Aorta (tissue), 5 donors: ENCODE data around the gene PAN3. TPM values are rescaled to one million over a fixed set of nuclear protein-coding genes. Genes with fewer than 3 reads are reported as not detected.

Experiments used
- ATAC-seq: fragments of 200-7000 bp; cut with Tn5 transposase; one replicate; pipeline ENCODE4 v1.9.1; 2022; ENCODE audit warnings: moderate library complexity; ENCODE audit not compliant: low FRiP score
- DNase-seq, 2 donors: peaks; one replicate each; pipeline ENCODE4 v3.0.0-alpha.2; 2020
- H3K27ac ChIP-seq, 2 donors: one replicate each; pipeline ENCODE4 v1.5.1; 2013; ENCODE audit warnings: low read length in 2 of 2, mild to moderate bottlenecking in 2 of 2, moderate library complexity in 2 of 2, control low read depth in 1 of 2, inconsistent platforms in 1 of 2, low read depth in 1 of 2
- H3K27me3 ChIP-seq, 2 donors: one replicate each; pipeline ENCODE4 v1.6.1; 2013; ENCODE audit warnings: control low read depth in 1 of 2, low read length in 1 of 2, mild to moderate bottlenecking in 1 of 2, moderate library complexity in 1 of 2; ENCODE audit not compliant: insufficient read depth in 2 of 2, control insufficient read depth in 1 of 2
- H3K36me3 ChIP-seq, 2 donors: one replicate each; pipeline ENCODE4 v1.6.1; 2013; ENCODE audit warnings: control low read depth in 1 of 2, low read length in 1 of 2, mild to moderate bottlenecking in 1 of 2; ENCODE audit not compliant: insufficient read depth in 2 of 2, control insufficient read depth in 1 of 2
- H3K4me1 ChIP-seq, 2 donors: one replicate each; pipeline ENCODE4 v1.6.1; 2013; ENCODE audit warnings: low read length in 2 of 2, control low read depth in 1 of 2, mild to moderate bottlenecking in 1 of 2, moderate library complexity in 1 of 2; ENCODE audit not compliant: insufficient read depth in 2 of 2, control insufficient read depth in 1 of 2
- H3K4me3 ChIP-seq, 2 donors: one replicate each; pipeline ENCODE4 v1.5.1; 2013; ENCODE audit warnings: low read length in 2 of 2, control low read depth in 1 of 2, mild to moderate bottlenecking in 1 of 2
- H3K9me3 ChIP-seq: one replicate; pipeline ENCODE4 v1.6.1; 2013; ENCODE audit warnings: mild to moderate bottlenecking, low read length; ENCODE audit not compliant: control insufficient read depth
- WGBS, 2 donors: extraction: QIAGEN DNeasy Blood & Tissue Kit; methylation state at CpG; one replicate each; pipeline ENCODE4 v1.1.7; 2013; 5-methylcytosine and 5-hydroxymethylcytosine counted together
- intact Hi-C, 2 donors: fragments of 100-400 bp; cut with DNase I; formaldehyde crosslinking; loops; one replicate each; pipeline versions ENCODE4 v1.14.2 to v1.15.0; 2022
- polyA plus RNA-seq, 2 donors: library from polyadenylated mRNA; stranded (reverse); fragments of 200-250 nt; gene quantifications; one replicate each; pipeline ENCODE4 v1.2.3, GENCODE V29; 2013
- total RNA-seq, 2 donors: library from RNA; stranded (reverse); fragmentation: NEBNext Ultra II Directional; extraction: Animal tissue kit (Norgen Biotek cat#: 25700); gene quantifications; one replicate each; pipeline ENCODE4 v1.2.1, GENCODE V29; 2021
- donor health status: healthy with polysubstance abuse.
- donor health status: Bipolar disorder and iron deficiency.
- donor health status: DM: no; HTN: no; CAD: no.
- donor health status: DM: no; HTN: no; CAD: no.
- donor health status: DM: yes; HTN: yes; CAD: no.

The PAN3 gene
- total and polyA plus RNA-seq, 4 donors = 4.0 to 49.2 (median 26.5) TPM

DNA sequence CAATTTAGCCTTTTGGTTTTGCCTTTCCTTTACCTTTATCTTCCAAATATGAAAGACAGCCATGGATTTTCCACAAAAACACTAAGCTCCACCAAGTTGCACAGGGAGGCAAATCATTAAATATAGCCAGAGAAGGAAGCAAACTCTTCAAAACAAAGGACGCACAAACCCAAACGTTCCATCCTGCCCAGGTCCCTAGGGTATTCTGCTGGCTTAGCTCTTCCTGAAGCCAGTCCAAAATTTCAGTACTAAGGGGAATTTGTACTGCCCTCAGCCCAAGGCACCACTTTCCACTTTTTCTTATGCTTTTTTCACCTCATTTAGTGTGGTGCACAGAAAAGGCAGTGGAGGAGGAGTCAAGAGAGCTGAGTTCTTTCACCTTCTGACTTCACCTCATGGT is 186.7 kb downstream of the PAN3 start:
- DNase-seq (no peak), ATAC-seq (no peak)
- 0 to 6% methylated on average over 2 of the region's 2 CpGs for WGBS, 2 donors
- intact Hi-C loops = loop anchor here (2.0 to 10.0 kb wide), 2 partner anchors 312 to 470 kb away; no protein-coding TSS in a partner anchor
- H3K27me3 ChIP-seq = peaks cover 0 to 2% of the 10 kb centered on the region in 2 donors
- no peak overlapping the region for H3K4me3 ChIP-seq
- H3K27ac ChIP-seq = no peak overlapping the region
- H3K9me3 ChIP-seq = no peaks in the 10 kb centered on the region
- no peaks in the 10 kb centered on the region for H3K36me3 ChIP-seq
- no peaks in the 10 kb centered on the region for H3K4me1 ChIP-seq

DNA sequence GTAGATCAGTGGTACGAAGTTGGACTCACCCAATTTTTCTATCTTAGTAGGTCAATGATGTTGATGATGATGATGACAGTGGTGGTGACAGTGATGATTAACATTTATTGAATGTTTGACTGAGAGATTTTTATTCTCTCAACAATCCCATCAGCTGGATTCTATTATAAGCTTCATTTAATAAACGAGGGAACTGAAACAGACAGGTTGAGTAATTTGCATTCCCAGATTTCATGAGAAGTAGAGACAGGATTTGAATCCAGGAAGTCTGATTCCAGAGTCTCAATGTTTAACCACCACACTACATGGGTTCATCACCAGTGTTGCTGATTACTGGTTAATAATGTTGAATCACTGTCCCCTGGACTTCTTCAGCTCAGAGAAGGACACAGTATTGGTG is 187.7 kb downstream of the PAN3 start:
- DNase-seq (no peak), ATAC-seq (no peak)
- no peaks in the 10 kb centered on the region for H3K36me3 ChIP-seq
- peaks cover 0 to 2% of the 10 kb centered on the region in 2 donors for H3K27me3 ChIP-seq
- no peaks in the 10 kb centered on the region for H3K9me3 ChIP-seq
- no peak overlapping the region for H3K4me3 ChIP-seq
- intact Hi-C loops = loop anchor here in 1 of 2 donors (10.0 kb wide), 1 partner anchor 469 kb away; no protein-coding TSS in a partner anchor
- H3K4me1 ChIP-seq = no peaks in the 10 kb centered on the region
- H3K27ac ChIP-seq = no peak overlapping the region
- 89 to 90% methylated on average over 2 of the region's 2 CpGs for WGBS, 2 donors

DNA sequence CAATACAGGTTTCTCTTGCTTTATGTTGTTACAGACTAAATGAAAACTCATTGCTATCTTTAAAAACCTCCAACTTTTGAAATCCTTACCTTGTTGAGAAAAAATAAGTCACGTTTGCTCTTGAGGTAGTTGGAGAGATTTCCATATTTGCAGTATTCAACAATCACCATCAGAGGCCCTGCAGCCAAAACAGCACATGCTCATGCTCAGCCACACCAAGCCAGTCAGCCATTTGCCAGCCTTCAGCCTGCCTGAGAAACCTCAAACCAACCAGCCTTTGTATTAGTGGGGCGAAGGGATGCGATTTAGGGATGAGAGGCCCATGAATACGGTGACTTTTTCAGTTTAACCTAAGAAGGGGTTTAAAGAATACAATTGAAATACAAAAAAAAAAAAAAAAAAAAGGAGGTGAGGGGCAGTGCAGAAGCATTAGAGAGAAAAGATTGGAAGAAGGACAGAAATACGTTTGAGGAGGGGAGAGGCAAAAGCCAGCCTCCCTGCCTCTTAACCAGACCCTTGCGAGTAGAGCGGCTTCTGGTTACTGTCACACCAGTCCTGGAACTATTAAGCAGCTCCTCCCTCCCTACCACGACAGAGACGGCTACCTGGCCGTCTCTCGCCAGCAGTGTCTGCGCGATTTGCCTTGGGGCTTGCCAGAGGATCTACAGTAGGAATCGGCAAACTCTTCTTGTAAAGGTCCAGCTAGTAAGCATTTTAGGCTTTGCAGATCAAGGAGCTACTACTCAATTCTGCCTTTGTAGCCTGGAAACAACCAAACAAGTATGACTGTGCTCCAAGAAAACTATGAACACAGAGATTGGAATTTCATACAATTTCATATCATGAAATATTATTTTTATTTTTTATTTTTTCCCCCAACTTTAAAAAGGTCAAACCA is 189.3 kb downstream of the PAN3 start:
- Histone ChIP-seq H3K27me3 (peaks cover 0 to 2% of the 10 kb centered on the region in 2 donors), H3K4me3 (no peak overlapping the region), H3K9me3 (no peaks in the 10 kb centered on the region), H3K27ac (no peak overlapping the region), H3K4me1 (no peaks in the 10 kb centered on the region), H3K36me3 (no peaks in the 10 kb centered on the region)
- intact Hi-C loops = loop anchor here in 1 of 2 donors (10.0 kb wide), 1 partner anchor 467 kb away; no protein-coding TSS in a partner anchor
- WGBS, 2 donors = 94 to 95% methylated on average over 14 of the region's 14 CpGs
- no peak for ATAC-seq
- DNase-seq = no peak

GRCh38 chr13:28328271-28328607 is 189.9 kb downstream of the PAN3 start:
- intact Hi-C loops = loop anchor here in 1 of 2 donors (10.0 kb wide), 1 partner anchor 467 kb away; no protein-coding TSS in a partner anchor
- no peak for DNase-seq
- no peaks in the 10 kb centered on the region for H3K36me3 ChIP-seq
- no peaks in the 10 kb centered on the region for H3K27me3 ChIP-seq
- H3K9me3 ChIP-seq = no peaks in the 10 kb centered on the region
- H3K27ac ChIP-seq = no peak overlapping the region
- WGBS, 2 donors = 82 to 86% methylated on average over 8 of the region's 8 CpGs
- no peak overlapping the region for H3K4me3 ChIP-seq
- ATAC-seq = no peak
- H3K4me1 ChIP-seq = no peaks in the 10 kb centered on the region

- Histone ChIP-seq H3K4me3 (no peak overlapping the region), H3K4me1 (no peaks in the 10 kb centered on the region), H3K27me3 (no peaks in the 10 kb centered on the region), H3K9me3 (no peaks in the 10 kb centered on the region), H3K27ac (no peak overlapping the region), H3K36me3 (no peaks in the 10 kb centered on the region)
- 80 to 82% methylated on average over 17 of the region's 17 CpGs for WGBS, 2 donors
- intact Hi-C loops = loop anchor here in 1 of 2 donors (10.0 kb wide), 1 partner anchor 465 kb away; no protein-coding TSS in a partner anchor
- ATAC-seq (peak; percentile 70), DNase-seq (peak in 1 of 2 donors; percentile 46)
Measured at GRCh38 chr13:28329395-28330158, 191.2 kb downstream of the PAN3 start.

- Histone ChIP-seq H3K27ac (no peak overlapping the region), H3K36me3 (no peaks in the 10 kb centered on the region), H3K4me3 (no peak overlapping the region), H3K4me1 (no peaks in the 10 kb centered on the region), H3K27me3 (no peaks in the 10 kb centered on the region), H3K9me3 (no peaks in the 10 kb centered on the region)
- DNase-seq (no peak), ATAC-seq (no peak)
- intact Hi-C loops = no loop called here
- WGBS, 2 donors = 54 to 61% methylated on average over 2 of the region's 2 CpGs
Measured at GRCh38 chr13:28333204-28333881, 195.0 kb downstream of the PAN3 start.

GRCh38 chr13:28336193-28336657 is 197.9 kb downstream of the PAN3 start:
- H3K4me1 ChIP-seq = no peaks in the 10 kb centered on the region
- ATAC-seq = peak; percentile 59
- WGBS, 2 donors = 10 to 11% methylated on average over 3 of the region's 3 CpGs
- no peaks in the 10 kb centered on the region for H3K27me3 ChIP-seq
- DNase-seq = no peak
- intact Hi-C loops = no loop called here
- no peak overlapping the region for H3K27ac ChIP-seq
- H3K4me3 ChIP-seq = no peak overlapping the region
- H3K36me3 ChIP-seq = no peaks in the 10 kb centered on the region
- H3K9me3 ChIP-seq = no peaks in the 10 kb centered on the region
